Measurements from ENCODE around the gene ZBTB16.

The ZBTB16 gene

DNA sequence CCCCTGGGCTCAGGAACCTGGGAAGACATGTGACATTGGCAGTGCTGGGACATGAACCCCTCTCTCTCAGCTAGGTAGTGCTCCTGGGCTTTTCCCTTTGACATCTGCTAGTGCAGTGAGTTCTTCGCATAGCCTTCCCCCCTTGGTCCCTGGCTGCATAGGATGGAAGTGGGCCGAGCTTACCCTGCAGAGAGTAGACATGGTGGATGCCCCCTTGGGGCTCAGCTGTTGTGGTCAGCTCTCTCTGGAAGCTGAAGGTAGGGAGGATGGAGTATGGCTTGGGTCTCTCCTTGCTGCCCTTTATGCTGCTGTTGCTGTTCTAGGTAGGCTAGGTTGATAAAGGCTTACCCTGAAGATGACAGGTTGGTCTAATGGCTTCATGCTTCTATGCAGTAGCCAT lies 92.1 kb downstream of the ZBTB16 start:
- ChIA-PET POLR2A (ENCODE audit: low non-redundant PET) (no interaction called here), CTCF (interaction anchor here (0.6 kb wide), 1 partner anchor 158 kb away, joined by 3 read pairs; no protein-coding TSS in a partner anchor)
- TF ChIP-seq, protein P1, sequence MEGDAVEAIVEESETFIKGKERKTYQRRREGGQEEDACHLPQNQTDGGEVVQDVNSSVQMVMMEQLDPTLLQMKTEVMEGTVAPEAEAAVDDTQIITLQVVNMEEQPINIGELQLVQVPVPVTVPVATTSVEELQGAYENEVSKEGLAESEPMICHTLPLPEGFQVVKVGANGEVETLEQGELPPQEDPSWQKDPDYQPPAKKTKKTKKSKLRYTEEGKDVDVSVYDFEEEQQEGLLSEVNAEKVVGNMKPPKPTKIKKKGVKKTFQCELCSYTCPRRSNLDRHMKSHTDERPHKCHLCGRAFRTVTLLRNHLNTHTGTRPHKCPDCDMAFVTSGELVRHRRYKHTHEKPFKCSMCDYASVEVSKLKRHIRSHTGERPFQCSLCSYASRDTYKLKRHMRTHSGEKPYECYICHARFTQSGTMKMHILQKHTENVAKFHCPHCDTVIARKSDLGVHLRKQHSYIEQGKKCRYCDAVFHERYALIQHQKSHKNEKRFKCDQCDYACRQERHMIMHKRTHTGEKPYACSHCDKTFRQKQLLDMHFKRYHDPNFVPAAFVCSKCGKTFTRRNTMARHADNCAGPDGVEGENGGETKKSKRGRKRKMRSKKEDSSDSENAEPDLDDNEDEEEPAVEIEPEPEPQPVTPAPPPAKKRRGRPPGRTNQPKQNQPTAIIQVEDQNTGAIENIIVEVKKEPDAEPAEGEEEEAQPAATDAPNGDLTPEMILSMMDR (conservative IDR thresholded peaks at IDR 0.05; ENCODE audit: low read depth) = no peak
- DNase-seq (ENCODE audit: low spot score) = no peak
- peak overlapping the region; percentile 71 for H3K27ac ChIP-seq

GRCh38 chr11:114152162-114152561 lies 92.7 kb downstream of the ZBTB16 start:
- CTCF ChIA-PET = no interaction called here
- H3K27ac ChIP-seq = no peak overlapping the region
- POLR2A ChIA-PET (ENCODE audit: low non-redundant PET) = no interaction called here
- TF ChIP-seq, protein P1 (conservative IDR thresholded peaks at IDR 0.05; ENCODE audit: low read depth) = no peak
- no peak for DNase-seq (ENCODE audit: low spot score)

DNA sequence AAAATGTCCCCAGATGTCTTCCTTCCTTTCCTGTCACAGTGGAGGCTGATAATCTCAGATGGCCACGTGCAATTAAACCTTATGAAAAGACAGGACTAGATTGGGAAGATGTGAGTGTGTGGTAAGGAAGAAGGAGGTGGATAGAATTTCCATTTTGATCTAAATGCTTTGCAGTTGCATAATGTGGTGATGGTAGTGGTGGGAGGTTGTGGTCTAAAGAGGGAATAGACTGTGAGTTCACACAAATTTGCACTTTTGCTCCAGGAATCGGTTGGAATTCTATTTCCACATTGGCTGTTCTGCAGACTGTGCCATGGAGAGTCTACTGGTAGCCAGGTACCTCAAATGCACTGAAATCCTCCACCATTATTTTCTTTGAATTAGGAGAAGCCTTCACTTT lies 93.3 kb downstream of the ZBTB16 start:
- ChIA-PET POLR2A (ENCODE audit: low non-redundant PET) (no interaction called here), CTCF (no interaction called here)
- TF ChIP-seq, protein P1 (conservative IDR thresholded peaks at IDR 0.05; ENCODE audit: low read depth) = no peak
- H3K27ac ChIP-seq = peak overlapping the region; percentile 100
- no peak for DNase-seq (ENCODE audit: low spot score)

DNA sequence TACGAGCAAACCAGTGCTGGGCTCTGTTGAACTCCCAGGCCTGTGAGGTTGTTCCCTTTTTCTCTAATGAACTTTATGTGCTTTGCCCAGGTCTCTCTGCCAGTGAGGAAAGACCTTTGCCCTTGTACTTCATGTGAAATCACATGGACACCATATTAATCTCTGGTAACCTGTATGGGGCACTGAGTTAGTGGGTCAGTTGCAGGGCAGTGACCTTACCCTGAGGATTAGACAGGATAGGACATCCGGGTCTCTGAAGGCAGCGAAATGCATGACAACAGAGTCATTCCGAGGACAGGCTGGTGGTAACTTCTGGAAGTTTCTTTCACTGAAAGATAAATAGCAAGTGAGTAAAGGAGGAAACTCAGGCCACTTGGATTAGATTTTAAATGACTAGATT lies 93.7 kb downstream of the ZBTB16 start:
- TF ChIP-seq, protein P1 (conservative IDR thresholded peaks at IDR 0.05; ENCODE audit: low read depth) = no peak
- DNase-seq (ENCODE audit: low spot score) = no peak
- ChIA-PET CTCF (no interaction called here), POLR2A (ENCODE audit: low non-redundant PET) (no interaction called here)
- peak overlapping the region; percentile 100 for H3K27ac ChIP-seq

GRCh38 chr11:114154271-114155047 lies 94.9 kb downstream of the ZBTB16 start:
- peak; percentile 39 for DNase-seq (ENCODE audit: low spot score)
- TF ChIP-seq, protein P1 (conservative IDR thresholded peaks at IDR 0.05; ENCODE audit: low read depth) = no peak
- ChIA-PET POLR2A (ENCODE audit: low non-redundant PET) (no interaction called here), CTCF (no interaction called here)
- H3K27ac ChIP-seq = peak overlapping the region; percentile 100

- no peak for DNase-seq (ENCODE audit: low spot score)
- ChIA-PET POLR2A (ENCODE audit: low non-redundant PET) (no interaction called here), CTCF (interaction anchor here (0.7 kb wide), 1 partner anchor 105 kb away, joined by 3 read pairs; no protein-coding TSS in a partner anchor)
- TF ChIP-seq, protein P1 (conservative IDR thresholded peaks at IDR 0.05; ENCODE audit: low read depth) = no peak
- H3K27ac ChIP-seq = peak overlapping the region; percentile 100
These were observed 95.6 kb downstream of the ZBTB16 start for GRCh38 chr11:114155116-114155515.
